Astrocyte (in vitro differentiated cells and primary cell): Measurements from ENCODE around the gene MBD3L4. TPM values are rescaled to one million over a fixed set of nuclear protein-coding genes. Genes with fewer than 3 reads are reported as not detected.

ENCODE experiments used
- DNase-seq: peaks from one replicate; pipeline ENCODE4 v3.0.0-alpha.2; 2010; ENCODE audit warnings: low read depth
- FAIRE-seq: peaks from 2 replicates; lab custom pipeline; 2011; peaks lifted over from hg19 to GRCh38; lab: Jason Lieb, UNC
- H2AFZ ChIP-seq: 2 replicates; pipeline ENCODE4 v1.6.0; 2012; ENCODE audit warnings: low read depth, low read length, inconsistent platforms
- H3K27ac ChIP-seq: 2 replicates; pipeline ENCODE4 v1.5.1; 2011; ENCODE audit warnings: low read depth, low read length, inconsistent platforms
- H3K27me3 ChIP-seq: 2 replicates; pipeline ENCODE4 v1.6.0; 2011; ENCODE audit warnings: low read length, inconsistent platforms; ENCODE audit not compliant: insufficient read depth
- H3K36me3 ChIP-seq: 2 replicates; pipeline ENCODE4 v1.5.1; 2011; ENCODE audit warnings: low read length, inconsistent platforms; ENCODE audit not compliant: insufficient read depth
- H3K4me1 ChIP-seq: 2 replicates; pipeline ENCODE4 v1.5.1; 2011; ENCODE audit warnings: low read length, inconsistent platforms; ENCODE audit not compliant: insufficient read depth
- H3K4me2 ChIP-seq: 2 replicates; pipeline ENCODE4 v1.6.0; 2012; ENCODE audit warnings: low read length, inconsistent platforms
- H3K4me3 ChIP-seq: 2 replicates; pipeline ENCODE4 v1.5.1; 2011; ENCODE audit warnings: low read depth, mild to moderate bottlenecking, low read length, inconsistent platforms; ENCODE audit not compliant: insufficient read depth
- H3K79me2 ChIP-seq: 2 replicates; pipeline ENCODE4 v1.6.0; 2012; ENCODE audit warnings: mild to moderate bottlenecking, low read length, inconsistent platforms; ENCODE audit not compliant: insufficient read depth
- H3K9ac ChIP-seq: 2 replicates; pipeline ENCODE4 v1.6.0; 2012; ENCODE audit warnings: mild to moderate bottlenecking, low read length, inconsistent platforms
- H3K9me3 ChIP-seq: 2 replicates; pipeline ENCODE4 v1.5.1; 2012; ENCODE audit warnings: low read depth, mild to moderate bottlenecking, low read length, inconsistent platforms; ENCODE audit not compliant: insufficient read depth
- H4K20me1 ChIP-seq: 2 replicates; pipeline ENCODE4 v1.6.0; 2012; ENCODE audit warnings: low read length, inconsistent platforms; ENCODE audit not compliant: insufficient read depth
- H3K27ac Mint-ChIP-seq: one replicate; pipeline ENCODE4 v1.8.0; 2021; ENCODE audit warnings: mild to moderate bottlenecking, mixed read lengths; ENCODE audit not compliant: unreplicated experiment
- H3K27me3 Mint-ChIP-seq: one replicate; pipeline ENCODE4 v1.8.0; 2021; ENCODE audit warnings: low read depth, mixed read lengths; ENCODE audit not compliant: unreplicated experiment
- H3K36me3 Mint-ChIP-seq: one replicate; pipeline ENCODE4 v1.8.0; 2021; ENCODE audit warnings: low read depth, mixed read lengths; ENCODE audit not compliant: unreplicated experiment
- H3K4me1 Mint-ChIP-seq: one replicate; pipeline ENCODE4 v1.8.0; 2021; ENCODE audit warnings: low read depth, mixed read lengths; ENCODE audit not compliant: unreplicated experiment
- H3K4me3 Mint-ChIP-seq: one replicate; pipeline ENCODE4 v1.8.0; 2021; ENCODE audit warnings: mild to moderate bottlenecking, moderate library complexity, mixed read lengths; ENCODE audit not compliant: unreplicated experiment
- H3K9me3 Mint-ChIP-seq: one replicate; pipeline ENCODE4 v1.8.0; 2021; ENCODE audit warnings: mild to moderate bottlenecking, mixed read lengths; ENCODE audit not compliant: unreplicated experiment
- EZH2 ChIP-seq: IDR thresholded peaks from 2 replicates; pipeline ENCODE4 v1.6.1; 2012; ENCODE audit warnings: mild to moderate bottlenecking, low read length, inconsistent platforms; ENCODE audit not compliant: insufficient read depth
- total RNA-seq: library from RNA; stranded (reverse); gene quantifications from 2 replicates; pipeline ENCODE4 v1.2.1, GENCODE V29; 2021
- TF ChIP-seq, protein P1 (sequence below): IDR thresholded peaks from 2 replicates; pipeline ENCODE4 v1.5.1; 2011; ENCODE audit warnings: low read depth, mild to moderate bottlenecking, inconsistent platforms, low read length, moderate library complexity; ENCODE audit not compliant: insufficient read depth

MBD3L4 gene
- total RNA-seq, 1 donor from 2014 or later = not detected

DNA sequence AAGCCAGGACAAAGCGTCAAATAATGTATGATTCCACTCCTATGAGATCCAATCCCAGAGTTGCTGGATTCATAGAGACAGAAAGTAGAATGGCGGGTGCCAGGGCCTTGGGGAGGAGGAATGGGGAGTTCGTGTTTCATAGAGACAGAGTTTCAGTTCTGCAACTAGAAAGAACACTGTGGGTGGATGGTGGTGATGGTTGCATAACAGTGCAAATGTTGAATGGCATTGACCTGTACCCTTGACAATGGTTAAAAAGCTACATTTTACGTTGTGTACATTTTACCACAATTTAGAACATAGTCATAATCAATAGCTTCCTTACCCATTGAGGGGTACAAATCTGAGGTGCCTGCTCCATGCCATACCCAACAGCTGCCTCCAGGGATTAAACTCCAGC is 52.1 kb downstream of the MBD3L4 start:
- Mint-ChIP-seq H3K36me3 (no peaks in the 10 kb centered on the region), H3K4me3 (no peak overlapping the region), H3K27me3 (no peaks in the 10 kb centered on the region), H3K9me3 (peaks cover 16% of the 10 kb centered on the region), H3K4me1 (no peaks in the 10 kb centered on the region), H3K27ac (no peak overlapping the region)
- Histone ChIP-seq H3K4me3 (no peak overlapping the region), H3K4me1 (no peaks in the 10 kb centered on the region), H3K27me3 (no peaks in the 10 kb centered on the region), H4K20me1 (no peaks in the 10 kb centered on the region), H3K9me3 (peaks cover 20% of the 10 kb centered on the region), H3K4me2 (no peak overlapping the region), H3K79me2 (no peaks in the 10 kb centered on the region), H3K36me3 (no peaks in the 10 kb centered on the region), H3K27ac (no peak overlapping the region), H3K9ac (no peak overlapping the region), H2AFZ (no peak overlapping the region)
- FAIRE-seq = no peak
- TF ChIP-seq, protein P1, sequence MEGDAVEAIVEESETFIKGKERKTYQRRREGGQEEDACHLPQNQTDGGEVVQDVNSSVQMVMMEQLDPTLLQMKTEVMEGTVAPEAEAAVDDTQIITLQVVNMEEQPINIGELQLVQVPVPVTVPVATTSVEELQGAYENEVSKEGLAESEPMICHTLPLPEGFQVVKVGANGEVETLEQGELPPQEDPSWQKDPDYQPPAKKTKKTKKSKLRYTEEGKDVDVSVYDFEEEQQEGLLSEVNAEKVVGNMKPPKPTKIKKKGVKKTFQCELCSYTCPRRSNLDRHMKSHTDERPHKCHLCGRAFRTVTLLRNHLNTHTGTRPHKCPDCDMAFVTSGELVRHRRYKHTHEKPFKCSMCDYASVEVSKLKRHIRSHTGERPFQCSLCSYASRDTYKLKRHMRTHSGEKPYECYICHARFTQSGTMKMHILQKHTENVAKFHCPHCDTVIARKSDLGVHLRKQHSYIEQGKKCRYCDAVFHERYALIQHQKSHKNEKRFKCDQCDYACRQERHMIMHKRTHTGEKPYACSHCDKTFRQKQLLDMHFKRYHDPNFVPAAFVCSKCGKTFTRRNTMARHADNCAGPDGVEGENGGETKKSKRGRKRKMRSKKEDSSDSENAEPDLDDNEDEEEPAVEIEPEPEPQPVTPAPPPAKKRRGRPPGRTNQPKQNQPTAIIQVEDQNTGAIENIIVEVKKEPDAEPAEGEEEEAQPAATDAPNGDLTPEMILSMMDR = no peak
- TF ChIP-seq EZH2 = no peak
- no peak for DNase-seq

Other genes starting within 250 kb of the MBD3L4 start
- gene ADGRE1, start 152.6 kb downstream of the MBD3L4 start, total RNA-seq = not detected in 2 replicates
- gene MBD3L2B, start 18.7 kb downstream of the MBD3L4 start, total RNA-seq = not detected in 2 replicates
- gene MBD3L5, start 9.6 kb downstream of the MBD3L4 start, total RNA-seq = not detected in 2 replicates
- 0.57 TPM in 1 of 2 replicates, not detected in the other for gene MBD3L2, start 9.1 kb upstream of the MBD3L4 start, total RNA-seq
- not detected in 2 replicates for gene MBD3L3, start 18.5 kb upstream of the MBD3L4 start, total RNA-seq
- gene ZNF557, start 29.5 kb upstream of the MBD3L4 start, total RNA-seq = 9.0 and 9.6 TPM in 2 replicates